Medulla oblongata (tissue), 1 donor: ENCODE measurements around the gene IL22RA1.

ENCODE experiments used
- DNase-seq: peaks from one replicate; pipeline ENCODE4 v3.0.0-alpha.2; 2015; ENCODE audit errors: extremely low spot score

The IL22RA1 gene, protein sequence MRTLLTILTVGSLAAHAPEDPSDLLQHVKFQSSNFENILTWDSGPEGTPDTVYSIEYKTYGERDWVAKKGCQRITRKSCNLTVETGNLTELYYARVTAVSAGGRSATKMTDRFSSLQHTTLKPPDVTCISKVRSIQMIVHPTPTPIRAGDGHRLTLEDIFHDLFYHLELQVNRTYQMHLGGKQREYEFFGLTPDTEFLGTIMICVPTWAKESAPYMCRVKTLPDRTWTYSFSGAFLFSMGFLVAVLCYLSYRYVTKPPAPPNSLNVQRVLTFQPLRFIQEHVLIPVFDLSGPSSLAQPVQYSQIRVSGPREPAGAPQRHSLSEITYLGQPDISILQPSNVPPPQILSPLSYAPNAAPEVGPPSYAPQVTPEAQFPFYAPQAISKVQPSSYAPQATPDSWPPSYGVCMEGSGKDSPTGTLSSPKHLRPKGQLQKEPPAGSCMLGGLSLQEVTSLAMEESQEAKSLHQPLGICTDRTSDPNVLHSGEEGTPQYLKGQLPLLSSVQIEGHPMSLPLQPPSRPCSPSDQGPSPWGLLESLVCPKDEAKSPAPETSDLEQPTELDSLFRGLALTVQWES

DNA sequence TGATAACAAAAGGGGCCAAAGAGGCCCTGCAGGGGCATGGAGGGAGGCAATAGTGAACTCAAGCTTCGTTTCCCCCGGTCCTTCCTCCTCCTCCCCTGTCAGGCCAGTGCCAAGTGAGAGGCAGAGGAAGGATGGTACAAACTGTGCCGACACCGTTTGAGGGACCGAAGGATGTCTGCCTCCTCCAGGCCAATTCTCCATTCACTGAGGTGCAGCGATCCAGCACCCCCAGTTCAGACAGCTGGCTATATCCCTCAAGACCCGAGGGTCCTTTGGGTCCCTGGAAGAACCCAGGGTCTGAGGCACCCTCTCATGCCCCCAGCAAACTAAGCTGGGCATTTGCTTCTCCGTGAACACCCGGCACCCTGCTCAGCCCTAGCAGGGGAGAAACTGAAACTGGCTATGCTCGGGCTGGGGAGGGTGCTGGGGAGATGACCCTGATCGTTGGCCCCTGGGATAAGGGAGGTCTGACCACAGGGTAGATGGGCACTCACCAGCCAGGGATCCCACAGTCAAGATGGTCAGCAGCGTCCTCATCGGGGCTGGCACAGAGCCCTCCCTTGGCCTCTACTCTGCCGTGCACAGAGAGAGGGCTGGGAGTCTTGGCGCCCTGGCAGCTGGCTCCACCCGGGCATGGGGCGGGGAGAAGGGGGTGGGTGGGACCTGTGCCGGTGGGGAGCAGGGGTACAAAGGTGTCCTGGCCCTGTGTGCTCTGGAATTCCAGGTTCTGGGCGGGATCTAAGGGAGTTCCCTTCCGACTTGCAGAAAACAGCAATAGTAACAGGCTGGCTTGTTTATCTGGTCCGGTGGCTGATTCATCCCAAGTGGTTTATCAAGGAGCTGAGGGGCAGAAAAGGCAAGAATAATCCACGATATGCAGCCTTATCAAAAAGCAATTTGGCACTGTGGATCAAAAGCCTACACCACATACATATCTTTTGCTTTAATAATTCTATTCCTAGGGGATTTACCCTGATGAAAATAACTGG, at the start of gene IL22RA1:
IL22RA1 (minus strand) TSS at position 595 of the 989 bp plus-strand sequence; CDS start at position 537, 58 bp downstream.
- DNase-seq, result no peak

DNA sequence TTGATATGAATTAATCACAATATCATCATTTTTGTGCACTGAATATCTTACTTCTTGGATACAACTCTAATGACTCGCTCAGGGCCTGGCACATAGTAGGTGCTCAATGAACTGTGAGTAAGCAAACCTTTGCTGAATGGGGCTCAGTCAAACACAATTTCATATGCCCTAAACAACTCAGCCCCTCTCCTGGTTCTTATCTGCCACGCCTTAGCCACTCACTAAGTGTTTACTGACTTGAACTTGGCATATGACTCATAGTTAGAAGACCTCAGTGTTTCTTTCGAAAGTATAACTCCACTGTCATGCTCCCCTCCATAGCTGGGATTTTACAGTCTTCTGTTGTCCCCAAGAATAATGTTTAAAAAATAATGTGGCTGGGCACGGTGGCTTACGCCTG, 48.9 kb upstream of the IL22RA1 start:
- DNase-seq, result no peak

DNA sequence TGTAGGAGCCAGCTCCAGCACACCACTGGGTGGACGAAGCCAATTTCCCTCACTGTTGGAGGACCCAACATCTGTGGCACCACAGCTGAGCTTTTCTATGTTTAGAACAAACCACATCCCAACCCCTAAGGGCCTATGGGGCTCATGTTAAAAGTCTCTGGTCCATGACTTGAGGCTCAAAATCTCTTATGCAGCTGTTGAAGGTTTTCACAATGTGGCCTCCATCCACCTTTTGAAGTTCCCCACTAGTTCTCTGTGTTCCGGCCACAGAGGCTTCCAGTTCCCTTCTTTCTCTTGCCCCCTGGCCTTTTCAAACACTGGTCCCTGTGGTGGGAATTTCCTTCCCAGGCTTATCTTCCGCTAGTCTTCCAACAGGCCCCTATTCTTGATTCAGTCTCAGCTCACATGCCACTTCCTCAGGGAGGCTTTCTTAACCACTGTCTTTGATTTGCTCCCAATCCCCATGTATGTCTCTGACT, 48.1 kb upstream of the IL22RA1 start:
- DNase-seq, result no peak

DNA sequence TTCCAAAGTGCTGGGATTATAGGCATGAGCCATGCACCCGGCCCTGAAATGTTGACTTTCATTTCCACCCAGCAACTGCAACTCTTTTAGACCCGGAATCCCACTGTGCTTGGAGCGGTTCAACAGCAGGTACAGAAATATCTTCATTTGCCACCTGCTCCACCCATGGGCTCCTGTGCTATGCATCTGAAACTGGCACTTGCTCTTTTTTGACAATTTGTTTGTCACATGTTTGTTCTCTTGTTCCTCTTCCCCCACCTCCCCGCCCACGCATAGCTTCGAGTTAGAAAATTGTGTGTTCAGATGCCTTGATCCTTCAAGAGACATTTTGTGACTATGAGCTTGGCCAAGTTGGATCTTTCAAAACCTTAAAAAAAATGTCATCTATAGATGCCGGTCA, 46.6 kb upstream of the IL22RA1 start:
- DNase-seq, result peak; percentile 74

DNA sequence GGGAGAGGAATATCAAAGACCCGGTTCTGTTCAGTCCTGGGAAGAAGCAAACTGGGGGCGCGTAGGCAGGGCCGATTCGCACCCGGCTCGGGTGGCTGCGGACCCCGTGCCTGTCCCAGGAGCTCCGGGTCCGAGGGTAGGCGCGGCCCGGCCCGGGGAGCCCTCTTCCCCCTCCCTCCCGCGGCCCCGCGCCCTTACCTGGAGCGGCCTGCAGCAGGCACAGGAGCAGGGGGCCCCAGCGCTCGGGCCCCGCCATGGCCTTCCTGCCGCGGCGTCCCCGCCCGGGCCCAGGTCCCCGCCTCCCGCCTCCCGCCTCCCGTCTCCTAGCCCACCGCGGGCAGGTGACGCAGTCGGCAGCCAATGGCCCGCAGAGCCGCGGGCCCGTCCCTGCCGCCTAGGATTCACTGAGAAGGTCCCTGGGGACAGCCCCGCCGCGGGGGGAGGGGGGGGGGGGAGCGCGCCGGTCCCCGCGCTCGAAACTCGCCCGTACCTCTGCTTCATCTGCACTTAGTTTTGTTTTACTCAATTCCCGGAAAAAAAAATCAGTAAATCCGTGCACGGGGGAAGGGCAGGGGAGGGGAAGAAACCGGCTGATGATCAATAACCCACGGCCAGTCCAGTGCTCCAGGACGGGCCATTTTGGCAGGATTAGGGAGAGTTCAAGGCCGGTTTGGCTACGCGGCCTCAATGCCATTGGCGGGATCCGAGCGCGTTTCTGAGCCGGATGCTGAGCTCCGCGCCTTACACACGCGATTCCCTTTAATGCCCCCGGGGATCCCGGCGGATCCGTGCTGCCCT, 44.3 kb upstream of the IL22RA1 start, which contains the start of gene IFNLR1:
IFNLR1 (minus strand) TSS at position 297 of the 798 bp plus-strand sequence; CDS start at position 256, 41 bp downstream.
- DNase-seq, result peak; percentile 62

DNA sequence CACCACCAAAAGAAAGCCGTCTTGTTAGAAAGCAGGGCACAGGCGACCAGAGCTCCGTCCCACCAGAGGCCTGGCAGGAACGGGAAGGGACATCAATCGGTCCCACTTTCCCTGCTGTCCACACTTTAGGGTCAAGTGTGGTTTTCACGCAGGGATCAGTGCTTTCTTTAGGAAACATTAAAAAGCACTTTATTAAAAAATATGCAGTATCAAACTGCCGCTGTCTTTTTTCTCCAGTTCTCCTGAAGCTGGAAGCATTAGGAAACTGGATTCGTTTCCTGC, 43.7 kb upstream of the IL22RA1 start:
- DNase-seq, result no peak

DNA sequence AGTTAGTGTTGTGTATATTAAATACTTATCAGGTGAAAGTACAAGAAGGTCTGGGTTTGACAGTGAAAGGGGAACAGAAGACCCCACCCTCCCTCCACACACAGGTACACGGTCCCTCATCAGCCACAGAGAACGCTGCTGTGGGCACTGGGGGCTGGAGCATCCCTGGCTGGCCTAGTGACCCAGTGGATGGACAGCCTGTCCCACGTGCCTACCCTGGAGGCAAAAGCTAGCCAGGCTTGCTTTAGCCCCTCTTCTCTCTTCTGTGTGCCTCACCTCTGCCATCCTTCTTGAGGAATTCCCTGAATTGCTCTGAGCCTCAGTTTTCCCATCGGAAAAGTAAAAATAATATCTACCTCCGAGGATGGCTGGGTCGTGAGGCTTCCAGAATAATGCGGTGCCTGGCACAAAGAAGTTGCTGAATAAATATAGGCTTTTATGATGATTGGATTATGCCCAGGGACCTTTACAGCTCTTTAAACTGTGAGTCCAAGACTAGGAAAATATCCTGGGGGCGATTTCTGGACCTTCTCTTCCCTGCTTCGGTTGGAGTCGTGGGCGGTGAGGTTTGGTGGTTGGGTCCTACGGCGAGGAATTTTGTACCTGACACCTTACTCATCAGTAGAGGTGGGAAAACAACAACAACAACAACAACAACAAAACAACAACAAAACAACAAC, 43.2 kb upstream of the IL22RA1 start:
- DNase-seq, result no peak

DNA sequence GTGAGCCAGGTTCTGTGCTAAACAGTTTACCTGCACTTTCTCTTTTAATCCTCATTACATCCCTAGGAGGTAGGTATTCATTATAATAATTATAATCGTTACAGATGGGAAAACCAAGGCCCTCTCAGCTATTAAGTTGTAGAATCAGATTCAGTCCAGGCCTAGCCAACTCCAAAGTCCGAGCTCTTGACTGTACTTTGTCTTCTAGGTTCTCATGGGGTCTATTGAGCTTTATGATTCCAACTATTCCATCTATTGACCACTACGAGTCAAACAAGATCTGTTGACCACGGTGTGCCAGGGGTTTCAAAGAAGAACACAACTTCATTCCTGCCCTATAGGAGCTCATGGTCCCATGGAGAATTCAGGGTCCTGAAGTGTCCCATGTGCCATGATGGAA, 42.1 kb upstream of the IL22RA1 start:
- DNase-seq, result no peak

DNA sequence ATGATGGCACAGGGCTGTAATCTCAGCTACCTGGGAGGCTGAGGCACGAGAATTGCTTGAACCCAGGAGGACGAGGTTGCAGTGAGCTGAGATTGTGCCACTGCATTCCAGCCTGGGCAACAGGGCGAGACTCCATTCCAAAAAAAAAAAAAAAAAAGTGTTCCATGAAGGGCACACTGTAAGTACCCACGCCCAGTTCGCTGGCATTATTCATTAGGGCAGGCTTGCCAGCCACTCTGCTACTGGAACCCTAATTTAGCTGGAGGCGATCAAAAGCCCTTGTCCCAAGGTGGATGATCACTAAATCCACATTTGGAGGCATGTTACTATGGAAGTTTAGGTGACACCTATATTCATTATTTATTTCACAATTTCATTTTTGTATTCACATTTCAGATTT, 39.1 kb upstream of the IL22RA1 start:
- no peak for DNase-seq

DNA sequence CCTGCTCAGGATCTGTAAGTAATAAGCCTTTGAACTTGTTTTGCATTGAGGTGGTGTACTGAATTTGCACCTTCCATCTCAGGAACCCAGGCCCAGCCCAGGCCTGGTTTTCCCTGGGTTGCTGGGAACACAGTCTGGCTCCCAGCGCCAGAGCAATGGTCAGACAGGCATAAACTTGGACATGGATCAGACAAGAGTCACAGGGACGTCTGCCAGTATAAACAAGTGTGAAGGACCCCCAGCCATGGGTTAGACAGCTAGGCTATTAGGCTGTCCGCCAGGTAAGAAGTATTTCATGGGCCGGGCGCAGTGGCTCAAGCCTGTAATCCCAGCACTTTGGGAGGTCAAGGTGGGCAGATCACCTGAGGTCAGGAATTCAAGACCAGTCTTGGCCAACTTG, 38.7 kb upstream of the IL22RA1 start:
- no peak for DNase-seq

DNA sequence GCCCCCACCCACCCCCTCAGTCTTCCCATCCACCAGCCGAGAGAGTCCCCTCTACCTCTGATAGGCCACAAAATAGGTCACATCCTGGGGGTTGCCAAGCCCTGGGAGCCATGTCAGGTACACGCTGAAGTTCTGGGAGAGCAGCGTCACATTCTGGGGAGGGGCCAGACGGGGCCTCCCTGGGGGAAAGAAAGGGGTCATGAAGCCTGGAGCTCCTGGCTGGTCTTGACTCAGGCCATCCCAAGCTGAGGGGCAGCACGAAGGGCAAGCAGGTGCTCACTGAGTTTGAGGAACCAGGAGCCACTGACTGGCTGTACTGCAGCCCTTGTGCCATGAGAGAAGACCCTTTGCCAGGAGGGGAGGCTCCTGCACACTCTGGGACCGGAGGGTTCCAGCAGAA, 37.7 kb upstream of the IL22RA1 start:
- DNase-seq, result no peak

DNA sequence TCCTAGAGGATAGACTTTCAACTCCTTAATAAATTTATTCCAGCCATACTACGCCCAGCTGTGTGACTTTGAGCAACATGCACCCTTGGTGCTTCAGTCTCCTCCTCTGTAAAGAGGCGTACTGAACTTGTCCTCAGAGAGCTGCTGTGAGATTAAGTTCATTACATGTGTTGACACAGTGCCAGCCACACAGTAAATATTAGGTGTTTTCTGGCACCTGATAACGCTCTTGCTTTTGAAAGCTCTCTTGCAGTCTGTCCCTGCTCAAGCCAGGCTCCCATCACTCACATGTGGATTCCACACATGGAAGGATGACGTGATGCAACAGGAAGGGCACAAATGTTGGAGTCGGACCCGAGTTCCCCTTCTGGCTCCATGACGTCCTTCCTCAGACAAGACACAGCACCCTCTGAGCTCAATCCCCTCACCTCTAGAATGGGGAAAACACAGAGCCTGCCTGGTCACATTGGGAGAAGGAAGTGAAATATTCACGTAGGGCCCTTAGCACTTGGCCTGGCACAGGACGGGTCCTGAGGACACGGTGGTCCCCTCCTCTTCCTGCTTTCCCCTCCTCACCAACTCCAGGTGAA, 36.4 kb upstream of the IL22RA1 start:
- DNase-seq, result no peak

DNA sequence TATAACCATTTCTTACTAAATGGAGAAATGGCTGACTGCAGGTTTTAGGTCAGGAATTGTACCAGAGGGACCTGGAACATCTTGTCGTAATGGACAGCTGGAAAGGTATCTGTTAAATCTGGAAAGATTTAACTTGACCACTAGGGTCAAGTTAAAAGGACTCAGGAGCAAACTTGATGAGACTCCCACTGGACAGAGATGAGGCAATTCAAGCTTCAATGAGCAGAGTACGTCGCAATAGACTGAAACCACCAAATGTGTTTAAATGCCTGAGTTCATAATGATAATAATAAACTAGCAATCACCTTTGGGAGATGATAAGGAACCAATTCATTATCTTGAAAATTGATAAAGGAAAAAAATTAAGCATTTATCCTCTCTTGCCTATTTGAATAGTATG, 35.5 kb upstream of the IL22RA1 start:
- DNase-seq, result no peak

DNA sequence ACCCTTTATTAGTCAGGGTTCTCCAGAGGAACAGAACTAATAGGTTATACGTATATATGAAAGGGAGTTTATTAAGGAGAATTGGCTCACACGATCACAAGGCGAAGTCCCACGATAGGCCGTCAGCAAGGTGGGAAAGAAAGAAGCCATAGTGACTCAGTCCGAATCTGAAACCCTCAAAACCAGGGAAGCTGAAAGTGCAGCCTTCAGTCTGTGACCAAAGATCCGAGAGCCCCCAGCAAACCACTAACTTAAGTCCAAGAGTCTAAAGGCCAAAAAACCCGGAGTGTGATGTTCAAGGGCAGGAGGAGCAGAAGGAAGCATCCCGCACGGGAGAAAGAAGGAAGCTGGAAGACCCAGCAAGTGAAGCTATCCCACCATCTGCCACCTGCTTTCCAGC, 34.2 kb upstream of the IL22RA1 start:
- no peak for DNase-seq

DNA sequence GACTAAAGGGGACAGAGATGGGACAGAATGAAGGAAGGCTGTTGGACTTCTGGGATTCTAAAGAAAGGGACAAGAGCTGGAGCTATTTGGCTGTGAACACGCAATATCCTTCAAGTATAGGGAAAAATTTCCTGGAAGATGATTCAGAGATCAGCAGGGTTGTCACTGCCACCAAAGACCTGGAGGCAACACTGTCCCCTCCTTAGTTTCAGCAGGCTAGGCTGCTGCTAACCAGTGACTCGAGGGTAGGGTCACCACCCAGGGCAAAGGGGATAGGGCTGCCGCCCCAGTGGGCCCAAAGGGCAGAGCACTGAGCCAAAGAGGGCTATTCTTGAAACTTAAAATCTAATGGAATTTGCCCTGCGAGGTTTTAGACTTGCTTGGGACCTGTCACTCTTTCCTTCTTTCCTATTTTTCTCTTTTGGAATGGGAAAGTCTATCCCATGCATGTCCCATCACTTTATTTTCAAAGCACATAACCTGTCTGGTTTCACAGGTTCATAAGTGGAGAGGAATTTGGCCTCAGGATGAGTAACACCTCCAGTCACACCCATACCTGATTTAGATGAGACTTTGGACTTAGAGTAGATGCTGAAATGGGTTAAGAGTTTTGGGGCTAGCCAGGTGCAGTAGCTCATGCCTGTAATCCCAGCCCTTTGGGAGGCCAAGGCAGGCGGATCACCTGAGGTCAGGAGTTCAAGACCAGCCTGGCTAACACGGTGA, 32.3 kb upstream of the IL22RA1 start:
- DNase-seq, result no peak

DNA sequence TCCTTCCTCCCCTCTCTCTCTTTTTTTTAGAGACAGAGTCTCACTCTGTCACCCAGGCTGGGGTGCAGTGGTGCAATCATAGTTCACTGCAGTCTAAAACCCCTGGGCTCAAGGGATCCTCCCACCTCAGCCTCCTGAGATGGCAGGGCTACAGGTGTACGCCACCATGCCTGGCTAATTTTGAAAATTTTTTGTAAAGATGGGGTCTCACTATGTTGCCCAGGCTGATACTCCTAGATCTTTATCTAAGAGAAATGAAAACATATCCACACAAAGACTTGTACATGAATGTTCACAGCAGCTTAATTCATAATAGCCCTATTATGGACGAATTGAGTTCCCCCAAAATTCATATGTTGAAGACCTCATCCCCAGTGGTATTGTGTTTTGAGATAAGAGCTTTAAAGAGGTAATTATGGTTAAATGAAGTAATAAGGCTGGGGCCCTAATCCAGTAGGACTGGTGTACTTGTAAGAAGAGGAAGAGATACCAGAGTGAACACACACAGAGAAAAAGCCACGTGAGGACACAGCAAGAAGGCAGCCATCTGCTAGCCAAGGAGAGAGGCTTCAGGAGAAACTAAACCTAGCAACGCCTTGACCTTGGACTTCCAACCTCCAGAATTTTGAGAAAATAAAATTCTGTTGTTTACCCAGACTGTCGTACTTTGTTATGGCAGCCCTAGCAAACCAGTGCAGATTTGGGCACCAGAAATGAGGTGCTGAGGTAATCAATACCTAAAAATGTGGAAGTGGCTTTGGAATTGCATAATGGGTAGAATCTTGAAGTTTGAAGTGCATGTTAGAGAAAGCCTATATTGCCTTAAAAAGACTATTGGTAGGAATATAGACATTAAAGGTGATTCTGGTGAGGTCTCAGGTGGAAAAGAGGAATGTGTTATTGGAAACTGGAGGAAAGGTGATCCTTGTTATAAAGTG, 31.0 kb upstream of the IL22RA1 start:
- DNase-seq, result no peak

DNA sequence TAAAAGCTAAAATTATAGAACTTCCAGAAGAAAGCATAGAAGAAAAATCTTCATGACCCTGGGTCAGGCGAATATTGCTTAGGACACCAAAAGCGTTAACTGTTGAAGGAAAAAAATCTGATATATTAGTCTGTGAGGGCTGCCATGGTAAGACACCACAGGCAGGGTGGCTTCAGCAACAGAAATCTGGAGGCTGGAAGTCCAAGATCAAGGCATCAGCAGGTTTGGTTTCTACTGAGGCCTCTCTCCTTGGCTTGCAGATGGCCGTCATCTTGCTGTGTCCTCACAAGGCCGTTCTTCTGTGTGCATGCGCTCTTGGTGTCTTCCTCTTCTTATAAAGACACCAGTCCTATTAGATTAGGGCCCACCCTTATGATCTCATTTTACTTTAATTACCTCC, 29.7 kb upstream of the IL22RA1 start:
- no peak for DNase-seq

DNA sequence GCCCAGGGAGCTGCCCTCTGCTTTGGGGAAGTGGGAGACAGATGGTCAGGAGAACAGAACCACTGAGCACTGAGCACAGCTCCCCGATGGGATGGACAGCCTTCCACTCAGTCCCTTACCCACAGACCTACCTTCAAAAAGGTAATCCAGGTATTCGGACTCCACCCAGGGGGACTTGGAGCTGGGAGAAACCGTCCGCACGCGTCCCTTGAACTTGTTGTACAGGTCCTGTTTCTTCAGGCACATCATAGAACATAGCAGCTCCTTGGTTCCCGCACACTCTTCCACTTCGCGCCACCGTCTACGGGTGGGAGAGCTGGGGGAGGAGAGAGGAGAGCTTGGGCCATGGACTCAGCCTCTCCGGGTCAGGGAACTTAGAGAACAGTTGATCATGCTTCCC, 26.3 kb upstream of the IL22RA1 start:
- DNase-seq, result no peak

DNA sequence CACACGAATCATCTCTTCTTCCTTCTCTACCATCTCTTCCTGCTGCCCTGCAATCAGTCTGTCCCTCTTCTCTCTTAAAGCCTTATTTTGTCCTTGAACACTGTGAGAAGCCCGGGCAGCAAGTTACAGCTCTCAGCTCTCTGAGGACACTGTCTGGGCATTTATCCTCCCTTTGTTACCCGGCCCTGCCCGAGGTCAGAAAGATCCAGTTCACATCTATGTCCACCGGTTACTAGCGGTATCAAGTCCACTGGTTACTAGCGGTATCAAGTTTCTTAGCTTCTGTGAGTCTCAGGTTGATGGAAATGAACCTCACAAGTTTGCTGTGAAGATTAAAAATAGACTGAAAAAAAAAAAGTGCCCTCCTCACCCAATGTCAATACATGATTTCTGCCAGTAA, 25.3 kb upstream of the IL22RA1 start:
- DNase-seq, result no peak
